Loucy (cell line): Measurements from ENCODE around the gene CEBPB.
A peak's percentile ranks its signal among the peaks of the same experiment; 100 is the strongest.

Experiments used
- H2AFZ ChIP-seq: fragments of 200-600 bp; sonication (generic); 2 replicates; pipeline ENCODE4 v1.6.0; 2016; ENCODE audit warnings: antibody characterized with exemption, mild to moderate bottlenecking, low read length, moderate library complexity
- H3F3A ChIP-seq: fragments of 200-600 bp; 2 replicates; pipeline ENCODE4 v1.6.0; 2016; ENCODE audit warnings: antibody characterized with exemption, low read depth, mild to moderate bottlenecking
- H3K27me3 ChIP-seq: fragments of 200-600 bp; sonication (generic); 2 replicates; pipeline ENCODE4 v1.6.1; 2014; ENCODE audit warnings: low read length, mild to moderate bottlenecking; ENCODE audit not compliant: insufficient read depth, poor library complexity, severe bottlenecking
- H3K36me3 ChIP-seq: fragments of 200-600 bp; sonication (generic); 2 replicates; pipeline ENCODE4 v1.6.1; 2016; ENCODE audit warnings: low read length; ENCODE audit not compliant: insufficient read depth
- H3K4me1 ChIP-seq: fragments of 200-600 bp; sonication (generic); 2 replicates; pipeline ENCODE4 v1.5.1; 2014; ENCODE audit warnings: low read length, mild to moderate bottlenecking; ENCODE audit not compliant: insufficient read depth, poor library complexity, severe bottlenecking
- H3K4me2 ChIP-seq: fragments of 200-600 bp; sonication (generic); 2 replicates; pipeline ENCODE4 v1.6.0; 2014; ENCODE audit warnings: antibody characterized with exemption, low read length, low read depth, mild to moderate bottlenecking; ENCODE audit not compliant: poor library complexity, severe bottlenecking
- H3K4me3 ChIP-seq: fragments of 200-600 bp; sonication (generic); 2 replicates; pipeline ENCODE4 v1.5.1; 2014; ENCODE audit warnings: low read length, mild to moderate bottlenecking, mixed read lengths; ENCODE audit not compliant: poor library complexity, severe bottlenecking
- H3K79me2 ChIP-seq: fragments of 200-600 bp; sonication (generic); 2 replicates; pipeline ENCODE4 v1.6.1; 2014; ENCODE audit warnings: low read length; ENCODE audit not compliant: insufficient read depth
- H3K9ac ChIP-seq: fragments of 200-600 bp; sonication (generic); 2 replicates; pipeline ENCODE4 v1.6.0; 2014; ENCODE audit warnings: mild to moderate bottlenecking, low read depth, low read length, moderate library complexity; ENCODE audit not compliant: poor library complexity, severe bottlenecking
- H3K9me2 ChIP-seq: fragments of 200-600 bp; sonication (generic); replicated peaks from 2 replicates; pipeline ENCODE4 v1.6.1; 2016; ENCODE audit warnings: low read depth, low read length, mixed read lengths
- H3K9me3 ChIP-seq: fragments of 200-600 bp; sonication (generic); 2 replicates; pipeline ENCODE4 v1.6.1; 2014; ENCODE audit warnings: mild to moderate bottlenecking, antibody characterized with exemption, low read length, low read depth; ENCODE audit not compliant: insufficient read depth
- H4K20me1 ChIP-seq: fragments of 200-600 bp; sonication (generic); 2 replicates; pipeline ENCODE4 v1.6.0; 2014; ENCODE audit warnings: antibody characterized with exemption, low read length, mild to moderate bottlenecking; ENCODE audit not compliant: insufficient read depth, poor library complexity, severe bottlenecking
- CTCF ChIP-seq: fragments of 200-600 bp; sonication (generic); conservative IDR thresholded peaks from 2 replicates; pipeline ENCODE4 v1.5.1; 2014; ENCODE audit warnings: mild to moderate bottlenecking, antibody characterized with exemption, low read length
- EZH2phosphoT487 ChIP-seq: fragments of 200-600 bp; IDR thresholded peaks from 2 replicates; pipeline ENCODE4 v1.6.1; 2018; ENCODE audit warnings: antibody characterized with exemption, mild to moderate bottlenecking, moderate library complexity, borderline replicate concordance

The CEBPB gene

GRCh38 chr20:50165684-50166554 is 24.7 kb upstream of the CEBPB start:
- Histone ChIP-seq H2AFZ (peak overlapping the region; percentile 85), H3K4me1 (peaks cover 10% of the 10 kb centered on the region), H3K9me2 (no peaks in the 10 kb centered on the region), H3K4me3 (peak overlapping the region; percentile 62), H3K36me3 (no peaks in the 10 kb centered on the region), H4K20me1 (no peaks in the 10 kb centered on the region), H3F3A (no peaks in the 10 kb centered on the region), H3K79me2 (no peaks in the 10 kb centered on the region), H3K27me3 (no peaks in the 10 kb centered on the region), H3K4me2 (peak overlapping the region; percentile 72), H3K9me3 (no peaks in the 10 kb centered on the region), H3K9ac (peak overlapping the region; percentile 59)
- no peak for TF ChIP-seq EZH2phosphoT487

- no peaks in the 10 kb centered on the region for H3K9me2 ChIP-seq
- no peaks in the 10 kb centered on the region for H3K79me2 ChIP-seq
- H3K4me1 ChIP-seq, result peaks cover 10% of the 10 kb centered on the region
- no peaks in the 10 kb centered on the region for H3K27me3 ChIP-seq
- H3K4me2 ChIP-seq, result no peak overlapping the region
- H3K9ac ChIP-seq, result no peak overlapping the region
- no peaks in the 10 kb centered on the region for H3K9me3 ChIP-seq
- no peaks in the 10 kb centered on the region for H3K36me3 ChIP-seq
- no peak overlapping the region for H3K4me3 ChIP-seq
- no peaks in the 10 kb centered on the region for H4K20me1 ChIP-seq
- no peak overlapping the region for H2AFZ ChIP-seq
- peak; percentile 93 for TF ChIP-seq CTCF
- TF ChIP-seq EZH2phosphoT487, result no peak
- no peaks in the 10 kb centered on the region for H3F3A ChIP-seq
Observed at GRCh38 chr20:50169329-50169823, 21.3 kb upstream of the CEBPB start.

- TF ChIP-seq EZH2phosphoT487, result no peak
- no peak for TF ChIP-seq CTCF
Observed at GRCh38 chr20:50170549-50171220, 19.9 kb upstream of the CEBPB start.

More at GRCh38 chr20:50170549-50171220, 19.9 kb upstream of the CEBPB start:
- H2AFZ ChIP-seq, result no peak overlapping the region
- H3F3A ChIP-seq, result no peaks in the 10 kb centered on the region
- no peaks in the 10 kb centered on the region for H3K27me3 ChIP-seq
- H3K4me3 ChIP-seq, result no peak overlapping the region
- no peaks in the 10 kb centered on the region for H3K9me3 ChIP-seq
- no peak overlapping the region for H3K4me2 ChIP-seq
- H3K36me3 ChIP-seq, result no peaks in the 10 kb centered on the region
- no peaks in the 10 kb centered on the region for H3K79me2 ChIP-seq
- H3K4me1 ChIP-seq, result peaks cover 8% of the 10 kb centered on the region
- no peaks in the 10 kb centered on the region for H4K20me1 ChIP-seq
- H3K9me2 ChIP-seq, result no peaks in the 10 kb centered on the region
- H3K9ac ChIP-seq, result no peak overlapping the region
